Prostate gland (tissue), 2 donors: ENCODE results near the gene CD9. TPM values are rescaled to one million over a fixed set of nuclear protein-coding genes. Genes with fewer than 3 reads are reported as not detected.

Source experiments
- DNase-seq: peaks from one replicate; pipeline ENCODE4 v3.0.0-alpha.2; 2019; ENCODE audit warnings: low spot score
- H3K27ac ChIP-seq, 2 donors: fragments of 200-600 bp; sonication (generic); 2 replicates each; pipeline ENCODE4 v1.5.1; 2017 to 2019
- H3K27me3 ChIP-seq: fragments of 200-600 bp; sonication (generic); replicated peaks from 2 replicates; pipeline ENCODE4 v1.5.1; 2019; ENCODE audit not compliant: insufficient read depth
- H3K36me3 ChIP-seq, 2 donors: fragments of 200-600 bp; sonication (generic); 1 replicate in 1 of 2; 2 replicates in 1 of 2; pipeline versions ENCODE4 v1.5.1 to v1.8.1; 2017 to 2019
- H3K4me1 ChIP-seq: fragments of 200-600 bp; sonication (generic); replicated peaks from 2 replicates; pipeline ENCODE4 v1.5.1; 2019
- H3K4me3 ChIP-seq, 2 donors: fragments of 200-600 bp; sonication (generic); 2 replicates each; pipeline ENCODE4 v1.5.1; 2017 to 2019
- H3K9me3 ChIP-seq: fragments of 200-600 bp; sonication (generic); 2 replicates; pipeline ENCODE4 v1.5.1; 2017
- POLR2A ChIP-seq: fragments of 450-650 bp; IDR thresholded peaks from one replicate; pipeline ENCODE4 v1.6.1; 2016; ENCODE audit warnings: antibody characterized with exemption, mild to moderate bottlenecking
- POLR2AphosphoS5 ChIP-seq: sonication (generic); formaldehyde crosslinking; IDR thresholded peaks from one replicate; pipeline ENCODE4 v1.6.1; 2017; ENCODE audit warnings: antibody characterized with exemption
- WGBS: methylation state at CpG from one replicate; pipeline ENCODE4 v1.1.5; 2018; 5-methylcytosine and 5-hydroxymethylcytosine counted together
- intact Hi-C: fragments of 100-400 bp; cut with DNase I; formaldehyde crosslinking; loops from one replicate; pipeline ENCODE4 v1.14.2; 2022
- total RNA-seq, 2 donors: library from RNA; depleted of rRNA; stranded (reverse); fragments of >200 nt; gene quantifications; one replicate each; pipeline ENCODE4 v1.1.0, GENCODE V29; 2016
- TF ChIP-seq, protein P1 (sequence below), 4 experiments: fragments of 200-600 bp in 2 of 4; fragments of 450-650 bp in 2 of 4; sonication (generic) in 2 of 4; IDR thresholded peaks; 1 replicate in 3 of 4; 2 replicates in 1 of 4; pipeline ENCODE4 v1.5.1; 2016 to 2019; ENCODE audit warnings: antibody characterized with exemption in 4 of 4, mild to moderate bottlenecking in 2 of 4, moderate library complexity in 2 of 4

Gene CD9
- total RNA-seq, 2 donors from 2014 or later, result 198 to 845 TPM

DNA sequence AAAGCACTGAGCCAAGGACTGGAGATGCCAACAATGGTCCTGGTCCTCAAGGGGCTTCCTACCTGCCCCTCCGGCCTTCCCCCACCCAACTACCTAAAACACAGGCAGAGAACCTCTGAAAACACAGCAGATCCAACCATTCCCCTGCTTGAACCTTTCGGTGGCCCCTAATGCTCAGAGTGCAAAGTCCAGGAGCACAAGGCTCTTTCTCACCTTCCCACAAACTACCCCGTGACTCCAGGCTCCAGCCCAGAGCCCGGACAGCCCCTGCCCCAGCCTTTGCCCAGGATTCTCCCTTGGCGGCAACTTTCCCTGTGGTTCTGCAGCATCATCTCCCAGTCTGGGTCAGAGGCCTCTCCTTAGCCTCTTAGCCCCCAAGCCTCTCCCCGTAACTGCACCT lies 1.6 kb upstream of the CD9 start:
- no peaks in the 10 kb centered on the region for H3K36me3 ChIP-seq
- H3K4me1 ChIP-seq, result peaks cover 33% of the 10 kb centered on the region
- DNase-seq, result no peak
- 95% methylated on average over 6 of the region's 6 CpGs for WGBS
- TF ChIP-seq POLR2AphosphoS5 (no peak), POLR2A (no peak)
- TF ChIP-seq, protein P1, sequence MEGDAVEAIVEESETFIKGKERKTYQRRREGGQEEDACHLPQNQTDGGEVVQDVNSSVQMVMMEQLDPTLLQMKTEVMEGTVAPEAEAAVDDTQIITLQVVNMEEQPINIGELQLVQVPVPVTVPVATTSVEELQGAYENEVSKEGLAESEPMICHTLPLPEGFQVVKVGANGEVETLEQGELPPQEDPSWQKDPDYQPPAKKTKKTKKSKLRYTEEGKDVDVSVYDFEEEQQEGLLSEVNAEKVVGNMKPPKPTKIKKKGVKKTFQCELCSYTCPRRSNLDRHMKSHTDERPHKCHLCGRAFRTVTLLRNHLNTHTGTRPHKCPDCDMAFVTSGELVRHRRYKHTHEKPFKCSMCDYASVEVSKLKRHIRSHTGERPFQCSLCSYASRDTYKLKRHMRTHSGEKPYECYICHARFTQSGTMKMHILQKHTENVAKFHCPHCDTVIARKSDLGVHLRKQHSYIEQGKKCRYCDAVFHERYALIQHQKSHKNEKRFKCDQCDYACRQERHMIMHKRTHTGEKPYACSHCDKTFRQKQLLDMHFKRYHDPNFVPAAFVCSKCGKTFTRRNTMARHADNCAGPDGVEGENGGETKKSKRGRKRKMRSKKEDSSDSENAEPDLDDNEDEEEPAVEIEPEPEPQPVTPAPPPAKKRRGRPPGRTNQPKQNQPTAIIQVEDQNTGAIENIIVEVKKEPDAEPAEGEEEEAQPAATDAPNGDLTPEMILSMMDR (IDR thresholded peaks at IDR 0.05), result no peak
- intact Hi-C loops, result loop anchor here (5.0 kb wide), 1 partner anchor 136 kb away; no protein-coding TSS in a partner anchor
- H3K9me3 ChIP-seq, result no peaks in the 10 kb centered on the region
- peak overlapping the region; percentile 98 for H3K27ac ChIP-seq
- H3K27me3 ChIP-seq, result no peaks in the 10 kb centered on the region
- H3K4me3 ChIP-seq, result no peak overlapping the region

DNA sequence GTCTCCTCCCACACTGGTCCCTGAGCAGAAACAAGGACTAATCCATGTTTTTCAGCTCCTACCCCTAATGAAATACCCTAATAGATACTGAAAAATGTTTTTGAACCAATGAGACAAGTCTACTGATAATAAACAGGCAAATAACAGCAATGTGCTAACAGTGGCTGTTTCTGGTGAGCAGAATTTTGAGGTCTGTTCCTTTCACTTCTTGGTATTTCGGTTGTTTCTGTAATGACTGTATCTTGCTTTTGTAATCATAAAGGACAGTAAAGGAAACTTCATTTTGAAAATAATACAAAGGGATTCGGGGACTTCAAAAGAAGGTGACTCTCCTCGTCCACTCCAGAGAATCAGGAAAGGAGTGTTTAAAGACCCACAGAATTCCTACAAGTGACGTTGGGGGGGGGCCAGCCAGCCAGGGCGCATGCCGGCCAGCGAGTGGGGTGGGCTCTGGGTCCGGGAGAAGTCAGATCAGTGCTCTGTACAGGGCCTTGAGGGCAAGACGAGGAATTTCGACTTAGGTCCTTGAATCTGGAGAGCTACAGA lies 1.1 kb upstream of the CD9 start:
- H3K9me3 ChIP-seq, result no peaks in the 10 kb centered on the region
- H3K27ac ChIP-seq, result peak overlapping the region; percentile 98
- intact Hi-C loops, result loop anchor here (5.0 kb wide), 1 partner anchor 137 kb away; no protein-coding TSS in a partner anchor
- TF ChIP-seq POLR2A (no peak), POLR2AphosphoS5 (no peak)
- TF ChIP-seq, protein P1 (IDR thresholded peaks at IDR 0.05), result no peak
- WGBS, result 31% methylated on average over 10 of the region's 10 CpGs
- H3K27me3 ChIP-seq, result no peaks in the 10 kb centered on the region
- no peak for DNase-seq
- H3K4me3 ChIP-seq, result peak overlapping the region; percentile 98 to 99
- peaks cover 38% of the 10 kb centered on the region for H3K4me1 ChIP-seq
- H3K36me3 ChIP-seq, result no peaks in the 10 kb centered on the region

DNA sequence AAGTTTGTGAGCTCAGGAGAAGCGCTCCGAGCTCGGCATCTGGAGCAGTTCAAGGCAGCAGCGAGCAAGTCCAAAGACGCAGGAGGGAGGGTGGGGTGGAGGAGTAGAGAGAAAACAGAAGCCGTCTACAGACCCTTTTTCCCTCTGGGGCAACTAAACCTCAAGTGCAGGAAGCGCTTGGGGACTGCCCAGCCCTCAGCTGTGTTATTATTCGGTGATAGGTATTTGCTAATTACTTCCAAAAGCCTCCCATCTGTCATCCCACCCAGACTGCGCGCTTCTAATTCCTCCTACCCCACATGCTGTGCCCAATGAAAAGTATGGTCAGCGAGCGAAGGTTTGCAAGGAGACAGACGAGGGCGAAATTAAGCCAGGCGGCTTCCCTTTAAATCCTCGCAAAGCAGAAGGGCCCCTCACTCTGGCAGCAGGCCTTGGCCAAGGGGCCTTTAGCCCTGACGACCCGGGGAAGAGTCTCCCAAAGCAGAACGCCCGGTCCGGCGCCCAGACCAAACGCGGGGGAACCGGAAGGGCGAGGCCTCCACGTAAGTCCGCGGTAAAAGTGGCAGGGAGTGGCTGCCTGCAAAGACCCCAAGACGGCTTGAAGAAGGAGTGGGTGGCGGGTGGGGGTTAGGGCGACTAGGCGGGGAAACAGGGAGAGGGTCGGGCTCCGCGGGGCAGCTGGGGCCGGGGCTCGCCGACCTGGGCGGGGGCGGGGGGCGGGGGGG lies 507 bp upstream of the CD9 start:
- Histone ChIP-seq H3K9me3 (no peaks in the 10 kb centered on the region), H3K4me1 (peaks cover 44% of the 10 kb centered on the region), H3K27ac (peak overlapping the region; percentile 98), H3K27me3 (no peaks in the 10 kb centered on the region), H3K36me3 (no peaks in the 10 kb centered on the region), H3K4me3 (peak overlapping the region; percentile 98 to 99)
- DNase-seq, result peak; percentile 64
- 2% methylated on average over 36 of the region's 42 CpGs for WGBS
- TF ChIP-seq POLR2A, result peak; percentile 22
- TF ChIP-seq, protein P1 (IDR thresholded peaks at IDR 0.05), result no peak
- TF ChIP-seq POLR2AphosphoS5, result peak; percentile 20
- intact Hi-C loops, result loop anchor here (2.0 to 5.0 kb wide), 2 partner anchors 31 to 137 kb away; no protein-coding TSS in a partner anchor

DNA sequence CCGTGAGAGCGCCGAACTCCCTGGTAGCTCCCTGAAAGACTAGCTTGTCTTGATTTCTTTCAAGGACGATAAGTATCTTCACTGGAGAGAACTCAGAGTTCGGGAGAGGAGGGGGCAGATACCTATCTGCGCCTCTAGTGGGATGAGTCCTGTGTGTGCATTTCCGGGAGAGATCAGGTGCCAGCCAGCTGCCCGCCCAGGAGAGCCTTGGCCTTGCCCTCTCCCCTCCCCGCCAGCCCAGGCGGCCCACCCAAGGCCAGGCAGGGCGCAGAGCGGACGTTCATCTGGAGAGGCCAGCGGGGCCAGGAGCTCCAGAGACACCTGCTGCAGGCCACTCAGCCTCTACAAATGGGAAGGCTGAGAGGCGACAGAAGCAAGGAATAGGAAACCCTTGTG lies 1.0 kb downstream of the CD9 start:
- Histone ChIP-seq H3K27ac (peak overlapping the region; percentile 98), H3K4me3 (peak overlapping the region; percentile 98 to 99), H3K27me3 (no peaks in the 10 kb centered on the region), H3K4me1 (peaks cover 53% of the 10 kb centered on the region), H3K9me3 (no peaks in the 10 kb centered on the region), H3K36me3 (no peaks in the 10 kb centered on the region)
- TF ChIP-seq POLR2A (peak; percentile 52), POLR2AphosphoS5 (peak; percentile 76)
- TF ChIP-seq, protein P1 (IDR thresholded peaks at IDR 0.05), result peak in 2 of 4 experiments; percentile 23
- WGBS, result 1% methylated on average over 14 of the region's 15 CpGs
- peak; percentile 74 for DNase-seq
- intact Hi-C loops, result loop anchor here (2.0 kb wide), 1 partner anchor 30 kb away; no protein-coding TSS in a partner anchor
